HG02610 (cell line): ENCODE measurements around the gene MYL5.
"Not testable (repeated sequence)": the region's sequence is repeated elsewhere in the genome, so short reads cannot be mapped to it uniquely, and the experiment has no call there.

Experiments used
- ATAC-seq: cut with Tn5 transposase; IDR thresholded peaks from one replicate; pipeline ENCODE4 v1.9.1; 2021; ENCODE audit warnings: mild to moderate bottlenecking, moderate library complexity; ENCODE audit not compliant: unreplicated experiment

MYL5 gene

GRCh38 chr4:635851-636627 lies 38.3 kb upstream of the MYL5 start:
- no peak for ATAC-seq

- ATAC-seq = no peak
These were observed 37.6 kb upstream of the MYL5 start for GRCh38 chr4:636628-637159.

- ATAC-seq = no peak
These were observed 36.6 kb upstream of the MYL5 start for GRCh38 chr4:637536-638280.

GRCh38 chr4:642366-642765 lies 32.0 kb upstream of the MYL5 start:
- not testable (repeated sequence) for ATAC-seq

- ATAC-seq = no peak
These were observed 27.9 kb upstream of the MYL5 start for GRCh38 chr4:646460-646859.

GRCh38 chr4:647481-647880 lies 26.9 kb upstream of the MYL5 start:
- no peak for ATAC-seq

GRCh38 chr4:648579-649292 lies 25.6 kb upstream of the MYL5 start:
- ATAC-seq = no peak

- ATAC-seq = no peak
These were observed 25.1 kb upstream of the MYL5 start for GRCh38 chr4:649293-649625.

- no peak for ATAC-seq
These were observed 24.5 kb upstream of the MYL5 start for GRCh38 chr4:649751-650310.

GRCh38 chr4:650461-650860 lies 23.9 kb upstream of the MYL5 start:
- ATAC-seq = no peak

GRCh38 chr4:650951-651883 lies 23.1 kb upstream of the MYL5 start:
- no peak for ATAC-seq

GRCh38 chr4:651884-652642 lies 22.3 kb upstream of the MYL5 start:
- no peak for ATAC-seq

- no peak for ATAC-seq
These were observed 21.1 kb upstream of the MYL5 start for GRCh38 chr4:653080-653821.

GRCh38 chr4:653831-654502 lies 20.4 kb upstream of the MYL5 start:
- ATAC-seq = no peak

- no peak for ATAC-seq
These were observed 19.9 kb upstream of the MYL5 start for GRCh38 chr4:654503-654845.

- ATAC-seq = no peak
These were observed 19.4 kb upstream of the MYL5 start for GRCh38 chr4:654871-655463.

- ATAC-seq = no peak
These were observed 18.7 kb upstream of the MYL5 start for GRCh38 chr4:655464-656151.
